Keratinocyte (primary cell): ENCODE measurements around the gene GUCY2C. TPM values are rescaled to one million over a fixed set of nuclear protein-coding genes. Genes with fewer than 3 reads are reported as not detected.

ENCODE experiments used
- DNase-seq: peaks from one replicate; pipeline ENCODE4 v3.0.0-alpha.2; 2011; ENCODE audit warnings: low read depth, missing footprints, low spot score
- FAIRE-seq: peaks from 2 replicates; lab custom pipeline; 2011; peaks lifted over from hg19 to GRCh38; lab: Jason Lieb, UNC
- H2AFZ ChIP-seq: 2 replicates; pipeline ENCODE4 v1.6.0; 2012; ENCODE audit warnings: low read length, control low read depth, inconsistent platforms; ENCODE audit not compliant: control insufficient read depth
- H3K27ac ChIP-seq: 2 replicates; pipeline ENCODE4 v1.5.1; 2011; ENCODE audit warnings: low read length; ENCODE audit not compliant: control insufficient read depth, insufficient read depth
- H3K27me3 ChIP-seq: 3 replicates; pipeline ENCODE4 v1.6.0; 2011; ENCODE audit warnings: low read length; ENCODE audit not compliant: control insufficient read depth, insufficient read depth; ENCODE audit errors: extremely low read depth
- H3K36me3 ChIP-seq, 2 experiments: 2 replicates in 1 of 2; 3 replicates in 1 of 2; pipeline ENCODE4 v1.5.1; 2011; ENCODE audit warnings: low read length in 2 of 2, mild to moderate bottlenecking in 1 of 2; ENCODE audit not compliant: control insufficient read depth in 2 of 2, insufficient read depth in 2 of 2; ENCODE audit errors: extremely low read depth in 1 of 2
- H3K4me1 ChIP-seq: 3 replicates; pipeline ENCODE4 v1.5.1; 2011; ENCODE audit warnings: low read length; ENCODE audit not compliant: control insufficient read depth, insufficient read depth; ENCODE audit errors: extremely low read depth
- H3K4me2 ChIP-seq: 3 replicates; pipeline ENCODE4 v1.6.0; 2011; ENCODE audit warnings: low read depth, low read length; ENCODE audit not compliant: control insufficient read depth, insufficient read depth; ENCODE audit errors: extremely low read depth
- H3K4me3 ChIP-seq, 3 experiments: fragments of 200-600 bp in 1 of 3; sonication (generic) in 1 of 3; 2 replicates in 2 of 3; 3 replicates in 1 of 3; pipeline ENCODE4 v1.5.1; 2011 to 2016; ENCODE audit warnings: low read length in 3 of 3, mild to moderate bottlenecking in 3 of 3, control low read depth in 2 of 3, inconsistent platforms in 1 of 3, low read depth in 1 of 3, mixed read lengths in 1 of 3, mixed run types in 1 of 3, moderate library complexity in 1 of 3; ENCODE audit not compliant: control insufficient read depth in 2 of 3, insufficient read depth in 2 of 3; ENCODE audit errors: extremely low read depth in 1 of 3
- H3K79me2 ChIP-seq: 2 replicates; pipeline ENCODE4 v1.6.0; 2012; ENCODE audit warnings: low read length; ENCODE audit not compliant: control insufficient read depth, insufficient read depth
- H3K9ac ChIP-seq: 3 replicates; pipeline ENCODE4 v1.6.0; 2011; ENCODE audit warnings: low read length; ENCODE audit not compliant: control insufficient read depth, insufficient read depth; ENCODE audit errors: extremely low read depth
- H3K9me1 ChIP-seq: 3 replicates; pipeline ENCODE4 v1.6.0; 2011; ENCODE audit warnings: low read length; ENCODE audit not compliant: control insufficient read depth, insufficient read depth; ENCODE audit errors: extremely low read depth
- H3K9me3 ChIP-seq: 2 replicates; pipeline ENCODE4 v1.5.1; 2012; ENCODE audit warnings: low read depth, low read length; ENCODE audit not compliant: control insufficient read depth
- H4K20me1 ChIP-seq: 3 replicates; pipeline ENCODE4 v1.6.0; 2011; ENCODE audit warnings: low read length; ENCODE audit not compliant: control insufficient read depth, insufficient read depth; ENCODE audit errors: extremely low read depth
- CTCF ChIP-seq, 3 experiments: IDR thresholded peaks in 1 of 3; conservative IDR thresholded peaks in 1 of 3; optimal IDR thresholded peaks in 1 of 3; 2 replicates in 2 of 3; 3 replicates in 1 of 3; pipeline versions ENCODE3 to v1.5.1; 2011; ENCODE audit warnings: low read length in 3 of 3, mild to moderate bottlenecking in 3 of 3, moderate library complexity in 2 of 3, control low read depth in 1 of 3, inconsistent platforms in 1 of 3; ENCODE audit not compliant: insufficient read depth in 2 of 3; ENCODE audit errors: extremely low read depth in 1 of 3
- EZH2 ChIP-seq: IDR thresholded peaks from one replicate; pipeline ENCODE4 v1.6.1; 2012; ENCODE audit warnings: inconsistent platforms, mild to moderate bottlenecking, low read length, moderate library complexity
- dilution Hi-C: fragments of 300-500 bp; cut with MboI; formaldehyde crosslinking; loops from one replicate; pipeline ENCODE4 v1.7.0; 2020; ENCODE audit warnings: low sequenced_read_pairs; ENCODE audit not compliant: extremely low pct_ligation_motif_present
- polyA plus RNA-seq, 5 experiments: library from polyadenylated mRNA; depleted of rRNA in 3 of 5; stranded (reverse) in 3 of 5; stranded (forward) in 1 of 5; unstranded in 1 of 5; fragments of >200 nt; gene quantifications; 1 replicate in 1 of 5; 2 replicates in 3 of 5; 3 replicates in 1 of 5; pipeline versions ENCODE4 v1.2.1 to v1.2.3, GENCODE V29; 2011 to 2012; ENCODE audit warnings: missing spikeins in 2 of 5, low read depth in 1 of 5, low replicate concordance in 1 of 5

The GUCY2C gene
- polyA plus RNA-seq, 1 donor (not counting 4 experiments of a cell fraction or from before 2014, with no cell fraction given) = 0.03 TPM

GRCh38 chr12:14567351-14568162 is 128.8 kb downstream of the GUCY2C start, which contains the start of gene PLBD1:
Gene PLBD1, minus strand, starts transcription at chr12:14567883. Its CDS starts 187 bp downstream, at chr12:14567696.
- Histone ChIP-seq H4K20me1 (no peaks in the 10 kb centered on the region), H3K79me2 (no peaks in the 10 kb centered on the region), H3K36me3 (no peaks in the 10 kb centered on the region), H3K4me1 (peaks cover 10% of the 10 kb centered on the region), H3K4me3 (peak within 1 kb of the TSS; percentile 40 to 65 (median 55)), H3K4me2 (peak within 1 kb of the TSS; percentile 92), H3K27me3 (no peaks in the 10 kb centered on the region), H3K27ac (no peak within 1 kb of the TSS), H3K9me3 (no peaks in the 10 kb centered on the region), H3K9ac (peak within 1 kb of the TSS; percentile 57), H2AFZ (peak within 1 kb of the TSS; percentile 82), H3K9me1 (no peaks in the 10 kb centered on the region)
- DNase-seq (no peak), FAIRE-seq (no peak)
- dilution Hi-C loops = no loop called here
- no peak for TF ChIP-seq EZH2
- TF ChIP-seq CTCF (optimal IDR thresholded peaks at IDR 0.05 in 1 of 3, IDR thresholded peaks at IDR 0.05 in 1 of 3, conservative IDR thresholded peaks at IDR 0.05 in 1 of 3; ENCODE audit: extremely low read depth in 1 of 3, insufficient read depth in 2 of 3, low read length in 3 of 3) = no peak

GRCh38 chr12:14564336-14564959 is 132.0 kb downstream of the GUCY2C start:
- dilution Hi-C loops = no loop called here
- Histone ChIP-seq H3K4me1 (peaks cover 10% of the 10 kb centered on the region), H3K9me3 (no peaks in the 10 kb centered on the region), H3K79me2 (no peaks in the 10 kb centered on the region), H3K27me3 (no peaks in the 10 kb centered on the region), H2AFZ (no peak overlapping the region), H3K4me3 (no peak overlapping the region), H3K4me2 (no peak overlapping the region), H4K20me1 (no peaks in the 10 kb centered on the region), H3K27ac (no peak overlapping the region), H3K36me3 (no peaks in the 10 kb centered on the region), H3K9me1 (no peaks in the 10 kb centered on the region), H3K9ac (no peak overlapping the region)
- TF ChIP-seq CTCF (optimal IDR thresholded peaks at IDR 0.05 in 1 of 3, IDR thresholded peaks at IDR 0.05 in 1 of 3, conservative IDR thresholded peaks at IDR 0.05 in 1 of 3; ENCODE audit: extremely low read depth in 1 of 3, insufficient read depth in 2 of 3, low read length in 3 of 3) (no peak), EZH2 (no peak)
- FAIRE-seq (no peak), DNase-seq (no peak)
